SK-N-SH (cell line): Measurements from ENCODE around the gene RARB. TPM values are rescaled to one million over a fixed set of nuclear protein-coding genes. Genes with fewer than 3 reads are reported as not detected.
A peak's percentile ranks its signal among the peaks of the same experiment; 100 is the strongest.

ENCODE experiments used
- CTCF ChIA-PET: fragments of 300-600, 350-600 bp; formaldehyde crosslinking; extraction: SDS; loops from one replicate; lab custom pipeline; 2021; lab: Yijun Ruan, JAX
- POLR2A ChIA-PET: fragments of 350-600 bp; sonication (Branson Sonifier 250); formaldehyde crosslinking; extraction: SDS; loops from one replicate; lab custom pipeline; 2020; ENCODE audit warnings: antibody characterized with exemption, inconsistent platforms; lab: Yijun Ruan, JAX
- DNase-seq: peaks from one replicate; pipeline ENCODE4 v3.0.0; 2012
- H2AFZ ChIP-seq: fragments of 200-600 bp; sonication (generic); 2 replicates; pipeline ENCODE4 v1.8.1; 2016; ENCODE audit warnings: antibody characterized with exemption, mild to moderate bottlenecking, low read depth
- H3F3A ChIP-seq: fragments of 200-600 bp; sonication (generic); replicated peaks from 2 replicates; pipeline ENCODE3; 2016; ENCODE audit warnings: antibody characterized with exemption, mild to moderate bottlenecking; ENCODE audit not compliant: insufficient read depth
- H3K27ac ChIP-seq, 2 experiments: fragments of 200-500 bp in 1 of 2; fragments of 200-600 bp in 1 of 2; sonication (Bioruptor generic) in 1 of 2; sonication (generic), shearing (Covaris generic) in 1 of 2; 2 replicates each; pipeline versions ENCODE4 v1.5.1 to v1.6.1; 2014 to 2016; ENCODE audit warnings: low read depth in 2 of 2, inconsistent platforms in 1 of 2, low read length in 1 of 2, mild to moderate bottlenecking in 1 of 2, mixed read lengths in 1 of 2
- H3K27me3 ChIP-seq: fragments of 200-600 bp; sonication (generic), shearing (Covaris generic); 2 replicates; pipeline ENCODE4 v1.6.1; 2016; ENCODE audit warnings: mixed run types; ENCODE audit not compliant: insufficient read depth
- H3K36me3 ChIP-seq, 2 experiments: fragments of 200-500 bp in 1 of 2; fragments of 200-600 bp in 1 of 2; sonication (Bioruptor generic) in 1 of 2; sonication (generic) in 1 of 2; replicated peaks in 1 of 2; 2 replicates each; pipeline versions ENCODE3 to v1.5.1; 2014 to 2016; ENCODE audit warnings: low read length in 1 of 2, mild to moderate bottlenecking in 1 of 2; ENCODE audit not compliant: insufficient read depth in 2 of 2, control insufficient read depth in 1 of 2
- H3K4me1 ChIP-seq, 2 experiments: fragments of 200-500 bp in 1 of 2; fragments of 200-600 bp in 1 of 2; sonication (Bioruptor generic) in 1 of 2; sonication (generic), shearing (Covaris generic) in 1 of 2; 2 replicates each; pipeline versions ENCODE4 v1.5.1 to v1.6.1; 2014 to 2016; ENCODE audit warnings: low read depth in 1 of 2, low read length in 1 of 2, mixed run types in 1 of 2; ENCODE audit not compliant: insufficient read depth in 2 of 2, control insufficient read depth in 1 of 2
- H3K4me2 ChIP-seq: fragments of 200-600 bp; sonication (generic), shearing (Covaris generic); 2 replicates; pipeline ENCODE4 v1.6.1; 2017; ENCODE audit warnings: mixed run types
- H3K4me3 ChIP-seq, 2 experiments: fragments of 200-500 bp in 1 of 2; fragments of 200-600 bp in 1 of 2; sonication (Bioruptor generic) in 1 of 2; sonication (generic), shearing (Covaris generic) in 1 of 2; 2 replicates each; pipeline versions ENCODE4 v1.5.1 to v1.8.1; 2014 to 2016; ENCODE audit warnings: low read depth in 2 of 2, inconsistent platforms in 1 of 2, low read length in 1 of 2, mild to moderate bottlenecking in 1 of 2, mixed read lengths in 1 of 2, moderate library complexity in 1 of 2
- H3K79me2 ChIP-seq: fragments of 200-600 bp; sonication (generic); 2 replicates; pipeline ENCODE4 v1.8.1; 2017; ENCODE audit warnings: mild to moderate bottlenecking; ENCODE audit not compliant: insufficient read depth
- H3K9ac ChIP-seq: fragments of 200-600 bp; sonication (generic); 2 replicates; pipeline ENCODE4 v1.6.1; 2017; ENCODE audit warnings: mixed run types
- H3K9me2 ChIP-seq: fragments of 200-600 bp; sonication (generic); 2 replicates; pipeline ENCODE4 v1.6.1; 2017; ENCODE audit warnings: mixed run types
- H3K9me3 ChIP-seq: fragments of 200-600 bp; sonication (generic); 2 replicates; pipeline ENCODE4 v1.6.1; 2017; ENCODE audit warnings: mixed run types, mild to moderate bottlenecking, moderate library complexity
- H4K20me1 ChIP-seq: fragments of 200-600 bp; sonication (generic); 2 replicates; pipeline ENCODE4 v1.6.1; 2017; ENCODE audit warnings: mild to moderate bottlenecking, mixed run types; ENCODE audit not compliant: insufficient read depth
- CHD2 ChIP-seq: fragments of 150-350 bp; IDR thresholded peaks from 2 replicates; pipeline ENCODE4 v1.6.1; 2018; ENCODE audit warnings: low read length; ENCODE audit not compliant: partially characterized antibody
- ELF1 ChIP-seq: IDR thresholded peaks from 2 replicates; pipeline ENCODE4 v1.4.0; 2012
- EP300 ChIP-seq, 2 experiments: IDR thresholded peaks; 2 replicates each; pipeline versions ENCODE4 v1.4.0 to v1.6.1; 2012; ENCODE audit warnings: borderline replicate concordance in 1 of 2, low read depth in 1 of 2, low read length in 1 of 2
- EZH2phosphoT487 ChIP-seq: fragments of 200-600 bp; sonication (generic); IDR thresholded peaks from 2 replicates; pipeline ENCODE4 v1.6.1; 2017; ENCODE audit warnings: low read depth, mixed run types, mild to moderate bottlenecking, antibody characterized with exemption, moderate library complexity, borderline replicate concordance
- FOXJ3 ChIP-seq: sonication (generic); formaldehyde crosslinking; IDR thresholded peaks from 2 replicates; pipeline ENCODE4 v1.5.1; 2020; ENCODE audit warnings: mild to moderate bottlenecking, missing genetic modification reagents
- FOXM1 ChIP-seq: IDR thresholded peaks from 2 replicates; pipeline ENCODE4 v1.4.0; 2012; ENCODE audit warnings: low read depth, mild to moderate bottlenecking
- GABPA ChIP-seq: IDR thresholded peaks from 2 replicates; pipeline ENCODE4 v1.4.0; 2012; ENCODE audit warnings: low read depth, mild to moderate bottlenecking
- NRF1 ChIP-seq: IDR thresholded peaks from 2 replicates; pipeline ENCODE4 v1.6.1; 2012; ENCODE audit warnings: low read depth, mild to moderate bottlenecking, low read length
- POLR2AphosphoS5 ChIP-seq: IDR thresholded peaks from 2 replicates; pipeline ENCODE4 v1.6.1; 2012; ENCODE audit warnings: low read depth, low read length
- RFX5 ChIP-seq: IDR thresholded peaks from 2 replicates; pipeline ENCODE4 v1.6.1; 2012; ENCODE audit warnings: mild to moderate bottlenecking, improper control_type of control experiment, low read length
- RXRA ChIP-seq: IDR thresholded peaks from 2 replicates; pipeline ENCODE4 v1.4.0; 2012; ENCODE audit warnings: low read depth, mild to moderate bottlenecking, borderline replicate concordance
- TAF1 ChIP-seq: IDR thresholded peaks from 2 replicates; pipeline ENCODE4 v1.6.1; 2012; ENCODE audit warnings: low read depth, mild to moderate bottlenecking, low read length, moderate library complexity, borderline replicate concordance
- TCF12 ChIP-seq: IDR thresholded peaks from 2 replicates; pipeline ENCODE4 v1.4.0; 2012
- YY1 ChIP-seq: IDR thresholded peaks from 2 replicates; pipeline ENCODE4 v1.4.0; 2012; ENCODE audit warnings: low read depth, mild to moderate bottlenecking
- WGBS: methylation state at CpG from one replicate; pipeline ENCODE4 v1.1.6; 2017; ENCODE audit warnings: low lambda C conversion rate; 5-methylcytosine and 5-hydroxymethylcytosine counted together
- polyA plus RNA-seq, 3 experiments: library from polyadenylated mRNA; depleted of rRNA; stranded (reverse); fragments of >200 nt; gene quantifications; 2 replicates each; pipeline ENCODE4 v1.2.3, GENCODE V29; 2012
- TF ChIP-seq, protein P1 (sequence below): IDR thresholded peaks from 2 replicates; pipeline ENCODE4; 2012
- TF ChIP-seq, protein P2 (sequence below): IDR thresholded peaks from 2 replicates; pipeline ENCODE4 v1.6.1; 2012; ENCODE audit warnings: mild to moderate bottlenecking, low read depth, low read length, moderate library complexity
- TF ChIP-seq, protein P3 (sequence below): IDR thresholded peaks from 2 replicates; pipeline ENCODE4 v1.4.0; 2012; ENCODE audit warnings: low read depth, borderline replicate concordance
- TF ChIP-seq, protein P4 (sequence below): fragments of 150-350 bp; IDR thresholded peaks from 2 replicates; pipeline ENCODE4 v1.6.1; 2016; ENCODE audit warnings: mild to moderate bottlenecking, low read depth, low read length

Gene RARB
- polyA plus RNA-seq, 1 of the 3 experiments (the other 2 are of a cell fraction) = 10.7 TPM

DNA sequence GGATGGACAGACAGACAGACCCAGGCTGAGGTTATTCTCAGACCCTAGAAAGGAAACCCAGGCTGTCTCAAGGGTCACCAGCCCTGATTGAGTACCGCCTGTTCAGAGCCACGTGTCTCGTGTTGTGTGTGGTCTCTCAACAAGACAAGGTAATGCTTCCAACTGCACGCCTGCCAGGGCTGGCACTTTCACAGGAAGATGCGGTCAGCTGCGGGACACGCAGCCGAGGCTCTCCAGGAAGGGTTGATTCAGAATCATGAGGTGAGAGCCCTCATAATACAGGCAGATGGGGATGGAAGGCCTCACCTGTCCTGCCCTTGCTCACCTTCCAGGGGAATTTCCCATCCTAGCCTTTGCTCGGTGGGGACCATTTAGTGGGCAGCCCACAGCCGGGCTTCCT is 155.3 kb downstream of the RARB start:
- peaks cover 14 to 15% of the 10 kb centered on the region in 2 experiments; a peak in 2 of 4 replicates for H3K4me1 ChIP-seq
- ChIA-PET CTCF (interaction anchor here (0.7 kb wide), 1 partner anchor 11 kb away, joined by 4 read pairs; no protein-coding TSS in a partner anchor), POLR2A (no interaction called here)
- H3K27me3 ChIP-seq = no peaks in the 10 kb centered on the region
- H3F3A ChIP-seq = peaks cover 19% of the 10 kb centered on the region
- no peak overlapping the region for H3K4me2 ChIP-seq
- no peaks in the 10 kb centered on the region for H3K9me3 ChIP-seq
- no peaks in the 10 kb centered on the region; the same call in 1 of the 2 replicates for H3K79me2 ChIP-seq
- TF ChIP-seq RXRA = no peak
- no peak for TF ChIP-seq TAF1
- TF ChIP-seq, protein P1, sequence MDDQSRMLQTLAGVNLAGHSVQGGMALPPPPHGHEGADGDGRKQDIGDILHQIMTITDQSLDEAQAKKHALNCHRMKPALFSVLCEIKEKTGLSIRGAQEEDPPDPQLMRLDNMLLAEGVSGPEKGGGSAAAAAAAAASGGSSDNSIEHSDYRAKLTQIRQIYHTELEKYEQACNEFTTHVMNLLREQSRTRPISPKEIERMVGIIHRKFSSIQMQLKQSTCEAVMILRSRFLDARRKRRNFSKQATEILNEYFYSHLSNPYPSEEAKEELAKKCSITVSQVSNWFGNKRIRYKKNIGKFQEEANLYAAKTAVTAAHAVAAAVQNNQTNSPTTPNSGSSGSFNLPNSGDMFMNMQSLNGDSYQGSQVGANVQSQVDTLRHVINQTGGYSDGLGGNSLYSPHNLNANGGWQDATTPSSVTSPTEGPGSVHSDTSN = no peak
- no peak for TF ChIP-seq TCF12
- TF ChIP-seq YY1 = no peak
- TF ChIP-seq GABPA = no peak
- TF ChIP-seq, protein P2, sequence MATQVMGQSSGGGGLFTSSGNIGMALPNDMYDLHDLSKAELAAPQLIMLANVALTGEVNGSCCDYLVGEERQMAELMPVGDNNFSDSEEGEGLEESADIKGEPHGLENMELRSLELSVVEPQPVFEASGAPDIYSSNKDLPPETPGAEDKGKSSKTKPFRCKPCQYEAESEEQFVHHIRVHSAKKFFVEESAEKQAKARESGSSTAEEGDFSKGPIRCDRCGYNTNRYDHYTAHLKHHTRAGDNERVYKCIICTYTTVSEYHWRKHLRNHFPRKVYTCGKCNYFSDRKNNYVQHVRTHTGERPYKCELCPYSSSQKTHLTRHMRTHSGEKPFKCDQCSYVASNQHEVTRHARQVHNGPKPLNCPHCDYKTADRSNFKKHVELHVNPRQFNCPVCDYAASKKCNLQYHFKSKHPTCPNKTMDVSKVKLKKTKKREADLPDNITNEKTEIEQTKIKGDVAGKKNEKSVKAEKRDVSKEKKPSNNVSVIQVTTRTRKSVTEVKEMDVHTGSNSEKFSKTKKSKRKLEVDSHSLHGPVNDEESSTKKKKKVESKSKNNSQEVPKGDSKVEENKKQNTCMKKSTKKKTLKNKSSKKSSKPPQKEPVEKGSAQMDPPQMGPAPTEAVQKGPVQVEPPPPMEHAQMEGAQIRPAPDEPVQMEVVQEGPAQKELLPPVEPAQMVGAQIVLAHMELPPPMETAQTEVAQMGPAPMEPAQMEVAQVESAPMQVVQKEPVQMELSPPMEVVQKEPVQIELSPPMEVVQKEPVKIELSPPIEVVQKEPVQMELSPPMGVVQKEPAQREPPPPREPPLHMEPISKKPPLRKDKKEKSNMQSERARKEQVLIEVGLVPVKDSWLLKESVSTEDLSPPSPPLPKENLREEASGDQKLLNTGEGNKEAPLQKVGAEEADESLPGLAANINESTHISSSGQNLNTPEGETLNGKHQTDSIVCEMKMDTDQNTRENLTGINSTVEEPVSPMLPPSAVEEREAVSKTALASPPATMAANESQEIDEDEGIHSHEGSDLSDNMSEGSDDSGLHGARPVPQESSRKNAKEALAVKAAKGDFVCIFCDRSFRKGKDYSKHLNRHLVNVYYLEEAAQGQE = no peak
- TF ChIP-seq NRF1 = no peak
- TF ChIP-seq, protein P3, sequence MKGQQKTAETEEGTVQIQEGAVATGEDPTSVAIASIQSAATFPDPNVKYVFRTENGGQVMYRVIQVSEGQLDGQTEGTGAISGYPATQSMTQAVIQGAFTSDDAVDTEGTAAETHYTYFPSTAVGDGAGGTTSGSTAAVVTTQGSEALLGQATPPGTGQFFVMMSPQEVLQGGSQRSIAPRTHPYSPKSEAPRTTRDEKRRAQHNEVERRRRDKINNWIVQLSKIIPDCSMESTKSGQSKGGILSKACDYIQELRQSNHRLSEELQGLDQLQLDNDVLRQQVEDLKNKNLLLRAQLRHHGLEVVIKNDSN = no peak
- TF ChIP-seq FOXM1 = no peak
- 94% methylated on average over 7 of the region's 10 CpGs for WGBS
- no peaks in the 10 kb centered on the region for H4K20me1 ChIP-seq
- DNase-seq = no peak
- no peaks in the 10 kb centered on the region for H3K9me2 ChIP-seq
- no peak overlapping the region for H2AFZ ChIP-seq
- peak overlapping the region in 1 of 2 experiments; percentile 93; a peak in 2 of 4 replicates for H3K27ac ChIP-seq
- no peaks in the 10 kb centered on the region for H3K36me3 ChIP-seq
- H3K9ac ChIP-seq = no peak overlapping the region
- H3K4me3 ChIP-seq = no peak overlapping the region

DNA sequence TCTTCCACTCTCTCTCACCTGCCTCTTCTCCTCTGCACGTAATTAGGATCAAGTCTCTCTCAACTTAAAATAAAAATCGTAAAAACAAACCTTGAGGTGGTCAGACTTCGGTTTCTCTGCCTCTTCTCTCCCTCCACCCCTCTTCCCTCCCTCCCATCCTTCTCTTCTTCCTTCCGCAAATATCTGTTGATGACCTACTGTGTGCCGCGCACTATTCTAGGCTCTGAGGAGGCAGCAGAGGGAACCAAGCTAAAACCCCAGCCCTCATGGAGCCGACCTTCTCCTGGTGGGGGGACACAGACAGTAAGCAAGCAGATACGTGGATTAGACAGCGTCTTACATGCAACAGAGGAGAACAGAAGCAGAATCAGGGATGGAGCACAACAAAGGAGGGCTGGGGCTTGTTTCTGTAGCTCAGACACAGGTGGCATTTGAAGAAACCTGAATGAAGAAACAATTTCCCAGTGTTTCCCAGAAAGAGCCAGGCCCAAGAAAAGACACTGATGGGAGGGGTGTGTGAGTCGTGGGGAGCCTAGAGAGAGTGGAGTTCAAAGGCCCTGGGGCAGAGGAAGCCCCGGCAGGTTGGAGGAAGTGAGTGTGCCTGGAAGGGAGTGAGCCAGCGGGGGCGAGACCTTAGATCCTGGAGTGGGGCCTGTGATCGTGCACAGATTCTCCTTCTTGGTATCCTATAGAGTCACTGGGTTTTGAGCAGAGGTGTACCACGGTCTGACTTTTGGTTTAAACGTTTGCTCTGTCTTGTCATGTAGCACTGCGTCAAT is 156.1 kb downstream of the RARB start:
- H4K20me1 ChIP-seq = no peaks in the 10 kb centered on the region
- no peaks in the 10 kb centered on the region for H3K9me2 ChIP-seq
- ChIA-PET POLR2A (no interaction called here), CTCF (interaction anchor here (1.4 to 2.3 kb wide), 2 partner anchors 11 to 135 kb away, joined by 3 to 15 read pairs; no protein-coding TSS in a partner anchor)
- no peaks in the 10 kb centered on the region for H3K27me3 ChIP-seq
- no peak for DNase-seq
- no peak overlapping the region for H3K4me2 ChIP-seq
- no peak overlapping the region for H3K27ac ChIP-seq
- no peak overlapping the region for H2AFZ ChIP-seq
- H3K4me3 ChIP-seq = no peak overlapping the region
- no peak overlapping the region for H3K9ac ChIP-seq
- peaks cover 14 to 15% of the 10 kb centered on the region in 2 experiments; a peak in 2 of 4 replicates for H3K4me1 ChIP-seq
- WGBS = 92% methylated on average over 16 of the region's 17 CpGs
- no peaks in the 10 kb centered on the region for H3K79me2 ChIP-seq
- peaks cover 19% of the 10 kb centered on the region for H3F3A ChIP-seq
- H3K36me3 ChIP-seq = no peaks in the 10 kb centered on the region
- H3K9me3 ChIP-seq = no peaks in the 10 kb centered on the region
- TF ChIP-seq FOXJ3 (no peak), ELF1 (no peak), NRF1 (no peak), POLR2AphosphoS5 (no peak), EZH2phosphoT487 (no peak), EP300 (IDR thresholded peaks at IDR 0.05; ENCODE audit: borderline replicate concordance in 1 of 2, low read depth in 1 of 2, low read length in 1 of 2) (no peak), CHD2 (no peak), RFX5 (no peak)
- TF ChIP-seq, protein P4, sequence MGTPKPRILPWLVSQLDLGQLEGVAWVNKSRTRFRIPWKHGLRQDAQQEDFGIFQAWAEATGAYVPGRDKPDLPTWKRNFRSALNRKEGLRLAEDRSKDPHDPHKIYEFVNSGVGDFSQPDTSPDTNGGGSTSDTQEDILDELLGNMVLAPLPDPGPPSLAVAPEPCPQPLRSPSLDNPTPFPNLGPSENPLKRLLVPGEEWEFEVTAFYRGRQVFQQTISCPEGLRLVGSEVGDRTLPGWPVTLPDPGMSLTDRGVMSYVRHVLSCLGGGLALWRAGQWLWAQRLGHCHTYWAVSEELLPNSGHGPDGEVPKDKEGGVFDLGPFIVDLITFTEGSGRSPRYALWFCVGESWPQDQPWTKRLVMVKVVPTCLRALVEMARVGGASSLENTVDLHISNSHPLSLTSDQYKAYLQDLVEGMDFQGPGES = no peak
